HG02571 (cell line): Measurements from ENCODE around the gene TAS2R9.
"Not testable (repeated sequence)": the region's sequence is repeated elsewhere in the genome, so short reads cannot be mapped to it uniquely, and the experiment has no call there.

Experiments
- ATAC-seq: cut with Tn5 transposase; IDR thresholded peaks from one replicate; pipeline ENCODE4 v1.9.1; 2021; ENCODE audit warnings: mild to moderate bottlenecking, moderate library complexity; ENCODE audit not compliant: unreplicated experiment

TAS2R9 gene, protein sequence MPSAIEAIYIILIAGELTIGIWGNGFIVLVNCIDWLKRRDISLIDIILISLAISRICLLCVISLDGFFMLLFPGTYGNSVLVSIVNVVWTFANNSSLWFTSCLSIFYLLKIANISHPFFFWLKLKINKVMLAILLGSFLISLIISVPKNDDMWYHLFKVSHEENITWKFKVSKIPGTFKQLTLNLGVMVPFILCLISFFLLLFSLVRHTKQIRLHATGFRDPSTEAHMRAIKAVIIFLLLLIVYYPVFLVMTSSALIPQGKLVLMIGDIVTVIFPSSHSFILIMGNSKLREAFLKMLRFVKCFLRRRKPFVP

GRCh38 chr12:10810068-10810467 lies at the start of gene TAS2R9:
Gene TAS2R9, minus strand, starts transcription at chr12:10810168. Its CDS starts 93 bp downstream, at chr12:10810075.
- no peak for ATAC-seq

- no peak for ATAC-seq
These were observed 45.8 kb upstream of the TAS2R9 start for GRCh38 chr12:10855807-10856206.

- ATAC-seq, result no peak
These were observed 43.8 kb upstream of the TAS2R9 start for GRCh38 chr12:10853776-10854175.

GRCh38 chr12:10851243-10851858 lies 41.4 kb upstream of the TAS2R9 start:
- no peak for ATAC-seq

DNA sequence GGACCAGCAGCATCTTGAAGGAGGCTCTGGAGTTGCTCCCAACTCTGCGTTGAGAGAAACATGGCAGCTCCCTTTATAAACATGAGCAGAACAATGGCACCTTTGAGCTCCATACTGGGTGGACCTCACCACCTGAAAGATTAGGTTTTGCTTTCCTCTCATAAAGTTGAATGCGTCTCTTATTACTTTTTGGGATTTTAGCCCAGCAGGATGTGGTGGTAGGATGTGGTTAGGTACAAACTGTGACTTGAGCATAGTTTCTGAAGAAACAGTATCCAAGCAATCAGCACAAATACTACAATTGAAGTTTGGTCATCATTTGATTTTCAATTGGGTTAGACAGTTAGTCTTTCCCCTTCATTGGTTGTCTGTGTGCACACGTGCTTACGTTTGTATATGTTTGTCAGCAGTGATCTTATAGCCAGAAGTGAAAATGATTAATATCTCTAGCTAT lies 39.5 kb upstream of the TAS2R9 start, which contains the start of gene PRR4:
TSS of gene PRR4 (minus strand) at position 51 of the 454 bp plus-strand sequence. CDS start at position 13, 38 bp downstream.
- no peak for ATAC-seq

DNA sequence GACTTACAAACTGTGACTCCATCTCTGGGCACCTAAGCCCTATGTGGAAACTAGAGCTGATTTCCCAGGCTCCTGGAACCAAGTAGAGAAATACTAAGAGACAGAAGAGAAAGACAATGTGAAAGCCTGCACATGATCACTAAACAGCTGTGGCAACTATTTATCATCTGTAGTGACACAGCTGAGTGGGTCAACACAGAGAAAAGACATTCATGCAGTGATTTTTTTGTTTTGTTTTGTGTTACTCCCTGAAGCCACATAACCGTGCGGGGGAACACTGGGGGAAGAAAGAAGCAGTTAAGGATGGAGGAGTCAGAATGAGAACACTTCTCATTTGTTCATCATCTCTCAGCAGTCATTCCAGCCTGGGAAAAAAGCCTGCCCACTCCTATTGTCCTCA lies 37.8 kb upstream of the TAS2R9 start:
- no peak for ATAC-seq

- ATAC-seq, result no peak
These were observed 32.9 kb upstream of the TAS2R9 start for GRCh38 chr12:10842862-10843261.

- no peak for ATAC-seq
These were observed 28.5 kb upstream of the TAS2R9 start for GRCh38 chr12:10838461-10838860.

DNA sequence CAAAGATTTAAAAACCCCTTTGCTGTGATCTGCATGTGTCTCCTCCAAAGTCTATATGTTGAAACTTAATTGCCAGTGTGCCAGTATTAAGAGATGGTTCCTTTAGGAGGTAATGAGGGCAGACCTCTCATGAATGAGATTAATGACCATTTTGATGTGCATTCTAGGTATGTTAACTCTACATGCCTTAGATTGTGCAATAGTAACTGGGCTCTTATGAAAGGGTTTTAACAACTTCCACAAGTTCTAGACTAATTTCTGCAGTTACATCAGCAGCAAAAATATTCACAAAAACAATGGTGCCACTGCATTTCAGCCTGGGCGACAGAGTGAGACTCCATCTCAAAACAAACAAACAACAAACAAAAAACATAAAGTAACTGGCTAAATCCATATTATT lies 20.0 kb upstream of the TAS2R9 start:
- ATAC-seq, result no peak

GRCh38 chr12:10826258-10826657 lies 16.3 kb upstream of the TAS2R9 start, which contains the start of gene TAS2R10:
Gene TAS2R10, minus strand, starts transcription at chr12:10826358. Its CDS starts 89 bp downstream, at chr12:10826269.
- ATAC-seq, result no peak

- ATAC-seq, result no peak
These were observed 15.0 kb upstream of the TAS2R9 start for GRCh38 chr12:10824957-10825356.

DNA sequence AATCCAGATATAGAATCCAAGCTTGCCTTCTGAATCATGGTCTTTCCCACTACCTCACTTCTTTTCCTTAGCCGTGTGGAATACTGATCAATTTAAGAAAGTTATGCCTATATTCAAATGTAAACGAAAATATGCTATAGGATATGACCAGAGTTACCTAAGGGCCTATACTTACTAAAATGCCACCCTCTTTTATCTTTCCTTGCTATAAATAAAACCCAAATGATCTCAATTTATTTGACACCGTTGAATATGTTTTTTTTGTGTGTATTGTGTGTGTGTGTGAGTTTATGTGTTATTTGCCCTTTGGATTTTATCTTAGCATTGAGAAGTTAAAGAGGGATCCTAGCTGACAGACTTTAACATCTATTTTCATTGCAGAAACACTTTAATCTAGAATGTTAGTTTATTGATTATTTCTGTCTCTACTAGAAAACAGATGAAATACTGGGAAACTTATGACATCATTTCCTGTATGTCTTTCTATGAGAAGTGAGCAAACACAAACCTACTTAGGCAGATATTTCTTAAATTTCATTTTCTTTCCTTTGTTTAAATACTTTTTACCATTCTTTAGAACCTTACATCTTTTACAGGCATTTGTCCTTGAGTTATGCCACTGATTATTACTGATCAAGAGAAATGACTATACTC lies 2.0 kb upstream of the TAS2R9 start:
- ATAC-seq, result no peak

DNA sequence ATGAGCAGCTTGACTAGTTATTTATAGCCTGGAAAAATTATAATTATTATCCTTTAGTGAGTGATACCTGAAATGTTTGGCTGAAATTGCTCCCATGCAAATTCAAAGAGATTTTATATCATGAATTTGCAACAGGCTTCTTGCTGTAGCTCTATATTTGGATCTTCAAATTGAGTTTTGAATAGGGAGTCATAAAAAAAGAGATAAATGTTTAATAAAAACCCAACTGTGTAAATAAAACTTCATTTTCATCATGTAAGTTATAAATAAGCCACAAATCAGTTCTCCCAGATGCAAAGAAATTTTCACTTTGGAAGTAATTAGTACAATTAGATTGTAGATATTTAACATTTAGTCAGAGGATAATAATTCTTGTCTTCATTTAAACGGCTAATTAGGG lies 2.8 kb downstream of the TAS2R9 start, which contains the start of gene TAS2R8:
TSS of gene TAS2R8 (minus strand) at position 101 of the 400 bp plus-strand sequence. CDS start 306 bp downstream, outside the sequence.
- no peak for ATAC-seq

DNA sequence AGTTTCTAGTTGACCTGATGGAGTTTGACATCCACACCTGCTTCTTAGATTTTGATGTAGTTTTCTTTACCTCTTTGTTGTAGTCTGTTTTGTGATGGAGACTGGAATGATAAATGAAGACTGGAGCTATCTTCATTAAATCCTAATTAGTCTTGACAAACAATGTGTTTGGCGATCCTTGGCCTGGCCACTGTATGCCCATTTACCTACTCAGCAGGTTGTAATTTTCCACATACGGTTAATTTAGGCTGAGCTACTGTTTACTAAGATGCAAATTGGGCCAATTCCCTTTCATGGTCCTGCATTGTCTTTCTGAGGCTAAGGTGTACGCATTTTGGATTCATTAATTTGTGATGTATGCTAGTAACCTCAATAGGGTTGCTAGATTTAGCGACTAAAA lies 7.4 kb downstream of the TAS2R9 start, which contains the start of gene TAS2R7:
TSS of gene TAS2R7 (minus strand) at position 41 of the 400 bp plus-strand sequence. CDS start 57 bp downstream, outside the sequence.
- ATAC-seq, result no peak

DNA sequence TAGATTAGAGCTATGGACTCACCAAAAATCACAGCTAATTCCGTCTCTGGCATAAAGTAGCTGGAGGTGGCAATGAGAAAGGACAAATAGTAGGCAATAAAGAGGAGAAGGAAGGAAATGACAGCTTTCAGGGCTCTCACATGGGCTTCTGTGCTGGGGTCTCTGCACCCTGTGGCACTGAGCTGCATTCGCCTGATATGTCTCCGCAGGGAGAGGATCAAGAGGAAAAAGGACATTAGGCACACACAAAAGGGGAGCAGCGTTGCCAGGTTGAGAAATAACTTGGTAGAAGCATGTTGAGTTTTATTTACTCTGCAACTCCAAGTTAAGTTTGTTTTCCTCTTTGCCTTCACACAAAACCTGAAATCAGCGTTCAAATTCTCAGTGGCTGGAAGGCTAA lies 8.2 kb downstream of the TAS2R9 start:
- ATAC-seq, result no peak

DNA sequence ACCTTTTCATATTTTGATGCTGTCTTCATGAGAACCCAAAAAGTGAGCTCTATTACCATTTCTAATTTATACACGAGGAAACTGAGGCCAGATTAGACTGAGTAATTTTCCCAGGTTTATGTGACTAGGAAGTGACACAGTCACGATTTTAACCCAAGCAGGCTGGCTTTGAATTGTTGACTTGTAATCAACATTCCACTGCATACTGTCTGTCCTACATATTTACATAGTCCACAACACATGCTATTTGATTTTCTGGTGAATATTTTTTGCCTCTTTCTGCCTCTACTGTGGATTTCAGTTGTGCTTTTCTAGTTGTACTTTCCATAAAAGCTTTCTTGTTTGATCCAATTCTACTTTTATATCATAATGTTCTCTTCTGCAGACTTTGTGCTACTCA lies 15.7 kb downstream of the TAS2R9 start:
- ATAC-seq, result no peak

DNA sequence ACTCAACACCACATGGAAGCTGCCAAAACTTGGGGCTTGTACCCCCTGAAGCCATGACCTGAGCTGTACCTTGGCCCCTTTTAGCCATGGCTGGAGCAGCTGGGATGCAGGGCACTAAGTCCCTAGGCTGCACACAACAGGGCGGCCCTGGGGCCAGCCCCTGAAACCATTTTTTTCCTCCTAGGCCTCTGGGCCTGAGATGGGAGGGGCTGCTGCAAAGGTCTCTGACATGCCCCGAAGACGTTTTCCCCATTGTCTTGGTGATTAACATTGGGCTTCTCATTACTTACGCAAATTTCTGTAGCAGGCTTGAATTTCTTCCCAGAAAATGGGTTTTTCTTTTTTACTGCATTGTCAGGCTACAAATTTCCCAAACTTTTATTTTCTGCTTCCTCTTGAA lies 18.2 kb downstream of the TAS2R9 start:
- not testable (repeated sequence) for ATAC-seq

- ATAC-seq, result no peak
These were observed 26.7 kb downstream of the TAS2R9 start for GRCh38 chr12:10783252-10783651.

DNA sequence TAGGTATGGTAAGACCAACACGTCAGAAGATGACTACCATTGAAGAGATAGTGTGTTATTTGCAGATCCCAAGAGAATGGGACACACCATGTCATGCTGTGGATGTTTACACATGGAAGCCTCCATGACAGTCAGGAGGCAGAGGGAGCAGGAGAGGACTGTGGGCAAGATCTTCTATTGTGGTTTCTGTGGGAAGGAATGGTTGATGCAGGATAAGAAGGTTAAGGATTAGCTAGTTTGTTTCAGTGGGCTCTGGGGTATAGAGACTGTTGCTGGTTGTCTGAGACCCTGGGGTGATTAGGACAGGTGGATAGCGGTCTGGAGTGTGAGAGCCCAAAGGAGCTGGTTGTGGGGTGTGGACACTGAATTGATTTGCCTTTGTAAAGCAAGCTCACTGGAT lies 30.9 kb downstream of the TAS2R9 start:
- ATAC-seq, result no peak

- ATAC-seq, result no peak
These were observed 38.7 kb downstream of the TAS2R9 start for GRCh38 chr12:10771132-10771733.

DNA sequence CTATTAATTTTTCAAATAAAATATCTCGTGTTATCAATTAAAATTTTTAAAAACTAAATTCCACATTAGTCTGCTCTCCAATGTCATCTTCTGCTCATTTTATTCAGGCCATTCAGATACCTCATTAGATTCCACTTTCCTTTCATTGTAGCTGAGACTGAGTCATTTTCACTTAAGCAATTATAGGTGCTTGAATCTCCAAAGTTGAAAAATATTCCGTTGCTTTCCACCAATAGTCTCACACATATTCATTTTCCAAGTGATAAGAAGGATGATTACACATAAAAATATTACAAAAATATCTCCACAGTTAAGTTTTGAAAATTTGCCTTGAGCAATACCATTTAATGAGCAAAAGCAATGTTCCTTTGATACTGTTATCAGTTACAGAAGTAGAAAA lies 50.3 kb downstream of the TAS2R9 start:
- ATAC-seq, result no peak
